HepG2 (cell line): Measurements from ENCODE around the gene VPS52. TPM values are rescaled to one million over a fixed set of nuclear protein-coding genes. Genes with fewer than 3 reads are reported as not detected.

Experiments used
- ARNTL ChIP-seq: sonication (generic); formaldehyde crosslinking; IDR thresholded peaks from 2 replicates; pipeline ENCODE4 v1.4.0; 2020; ENCODE audit warnings: mild to moderate bottlenecking, missing genetic modification reagents
- CBFB ChIP-seq: sonication (generic); formaldehyde crosslinking; IDR thresholded peaks from 2 replicates; pipeline ENCODE4 v1.4.0; 2020; ENCODE audit warnings: missing genetic modification reagents
- CERS6 ChIP-seq: sonication (generic); formaldehyde crosslinking; IDR thresholded peaks from 2 replicates; pipeline ENCODE4 v1.5.0; 2020; ENCODE audit warnings: missing genetic modification reagents
- EHMT2 ChIP-seq: fragments of 200-600 bp; sonication (generic); IDR thresholded peaks from 2 replicates; pipeline ENCODE4 v1.7.0; 2017; ENCODE audit warnings: antibody characterized with exemption, low read depth, low read length, borderline replicate concordance
- HMGXB3 ChIP-seq: sonication (generic); formaldehyde crosslinking; IDR thresholded peaks from 2 replicates; pipeline ENCODE4 v1.4.0; 2020; ENCODE audit warnings: missing genetic modification reagents, borderline replicate concordance
- SMARCC2 ChIP-seq: fragments of 450-650 bp; IDR thresholded peaks from 2 replicates; pipeline ENCODE4 v1.6.1; 2017; ENCODE audit warnings: antibody characterized with exemption, mild to moderate bottlenecking
- SRY ChIP-seq: sonication (generic); formaldehyde crosslinking; IDR thresholded peaks from 2 replicates; pipeline ENCODE4 v1.8.0; 2022; ENCODE audit warnings: mild to moderate bottlenecking, missing genetic modification reagents
- TBL1XR1 ChIP-seq: fragments of 150-350 bp; IDR thresholded peaks from 2 replicates; pipeline ENCODE4 v1.6.1; 2014; ENCODE audit warnings: borderline replicate concordance, low read length; ENCODE audit not compliant: partially characterized antibody
- TCF12 ChIP-seq, 2 experiments: fragments of 450-650 bp in 1 of 2; sonication (generic) in 1 of 2; formaldehyde crosslinking in 1 of 2; IDR thresholded peaks; 2 replicates each; pipeline versions ENCODE4 v1.6.1 to v1.8.0; 2017 to 2022; ENCODE audit warnings: antibody characterized with exemption in 1 of 2, mild to moderate bottlenecking in 1 of 2, missing genetic modification reagents in 1 of 2, moderate library complexity in 1 of 2
- TFDP2 ChIP-seq: sonication (generic); formaldehyde crosslinking; IDR thresholded peaks from 2 replicates; pipeline ENCODE4 v1.4.0; 2020; ENCODE audit warnings: missing genetic modification reagents
- ZBTB44 ChIP-seq: sonication (generic); formaldehyde crosslinking; IDR thresholded peaks from 2 replicates; pipeline ENCODE4 v1.4.0; 2020; ENCODE audit warnings: missing genetic modification reagents
- ZFP36L2 ChIP-seq: sonication (generic); formaldehyde crosslinking; IDR thresholded peaks from 2 replicates; pipeline ENCODE4 v1.4.0; 2020; ENCODE audit warnings: missing genetic modification reagents
- ZNF101 ChIP-seq: sonication (generic); formaldehyde crosslinking; IDR thresholded peaks from 2 replicates; pipeline ENCODE4 v1.4.0; 2020; ENCODE audit warnings: mild to moderate bottlenecking, low read depth, missing genetic modification reagents, borderline replicate concordance
- ZNF512 ChIP-seq: sonication (generic); formaldehyde crosslinking; IDR thresholded peaks from 2 replicates; pipeline ENCODE4 v1.4.0; 2020; ENCODE audit warnings: mild to moderate bottlenecking, missing genetic modification reagents
- ZNF839 ChIP-seq: sonication (generic); formaldehyde crosslinking; IDR thresholded peaks from 2 replicates; pipeline ENCODE4 v1.4.0; 2020; ENCODE audit warnings: missing genetic modification reagents, mild to moderate bottlenecking, borderline replicate concordance
- ZNF891 ChIP-seq: sonication (generic); formaldehyde crosslinking; IDR thresholded peaks from 2 replicates; pipeline ENCODE4 v1.5.0; 2020; ENCODE audit warnings: mild to moderate bottlenecking, missing genetic modification reagents
- ZZZ3 ChIP-seq: sonication (generic); formaldehyde crosslinking; IDR thresholded peaks from 2 replicates; pipeline ENCODE4 v1.4.0; 2020; ENCODE audit warnings: missing genetic modification reagents, mild to moderate bottlenecking, borderline replicate concordance
- polyA plus RNA-seq, 8 experiments: library from polyadenylated mRNA; depleted of rRNA in 3 of 8; stranded (reverse) in 7 of 8; unstranded in 1 of 8; fragments of >200 nt; fragmentation: Illumina TruSeq in 4 of 8; extraction: Trizol in 4 of 8; gene quantifications; 2 replicates each; pipeline versions ENCODE4 v1.2.1 to v1.2.3, GENCODE V29; 2011 to 2016; ENCODE audit warnings: low read depth in 4 of 8, missing spikeins in 1 of 8, mixed read lengths in 1 of 8; ENCODE audit not compliant: insufficient read depth in 1 of 8
- total RNA-seq, 5 experiments: library from RNA; depleted of rRNA; stranded (reverse); fragments of >200 nt; fragmentation: Illumina TruSeq; extraction: Trizol; gene quantifications; 2 replicates each; pipeline ENCODE4 v1.2.3, GENCODE V29; 2016; ENCODE audit warnings: low read depth in 1 of 5

Gene VPS52
- total and polyA plus RNA-seq, 2 of the 13 experiments (the other 11 are each of a cell fraction or from before 2014, with no cell fraction given): 48.9 to 85.5 TPM

- no peak for TF ChIP-seq ZBTB44 (CRISPR knock-in tag)
- no peak for TF ChIP-seq EHMT2
- TF ChIP-seq ARNTL (CRISPR knock-in tag): peak; percentile 31; the same call in 1 of the 2 replicates
- TF ChIP-seq SMARCC2: no peak
- no peak for TF ChIP-seq ZFP36L2
- 0 out of 2 replicates have a peak, but pooled peaks have one; percentile 40 for TF ChIP-seq ZZZ3 (CRISPR knock-in tag)
- peak; percentile 24 for TF ChIP-seq TBL1XR1
- TF ChIP-seq CERS6 (CRISPR knock-in tag): no peak
- TF ChIP-seq SRY (CRISPR knock-in tag): peak; percentile 70
- TF ChIP-seq ZNF891: no peak; the same call in 1 of the 2 replicates
- TF ChIP-seq TCF12 (IDR thresholded peaks at IDR 0.05): no peak
- TF ChIP-seq TCF12 (CRISPR knock-in tag; IDR thresholded peaks at IDR 0.05): peak; percentile 54; the same call in 1 of the 2 replicates
- TF ChIP-seq TFDP2 (CRISPR knock-in tag): peak; percentile 54; the same call in 1 of the 2 replicates
- TF ChIP-seq ZNF839 (CRISPR knock-in tag): no peak
- TF ChIP-seq ZNF512 (CRISPR knock-in tag): no peak
- no peak; the same call in 1 of the 2 replicates for TF ChIP-seq HMGXB3 (CRISPR knock-in tag)
- TF ChIP-seq CBFB (CRISPR knock-in tag): 0 out of 2 replicates have a peak, but pooled peaks have one; percentile 38
- TF ChIP-seq ZNF101 (CRISPR knock-in tag): no peak; the same call in 1 of the 2 replicates
Observed at GRCh38 chr6:33248932-33249731, 22.5 kb downstream of the VPS52 start (continued).
